Stimulated activated CD4-positive, alpha-beta T cell treated with anti-CD3 and anti-CD28 coated beads, Interleukin-15, amount 100 ng/mL, for 48 hours (primary cell): Measurements from ENCODE around the gene MVB12B.

Source experiments
- DNase-seq, 2 donors: peaks; one replicate each; pipeline ENCODE4 v3.0.0-alpha.2; 2020; ENCODE audit warnings: low read depth in 2 of 2

MVB12B gene

DNA sequence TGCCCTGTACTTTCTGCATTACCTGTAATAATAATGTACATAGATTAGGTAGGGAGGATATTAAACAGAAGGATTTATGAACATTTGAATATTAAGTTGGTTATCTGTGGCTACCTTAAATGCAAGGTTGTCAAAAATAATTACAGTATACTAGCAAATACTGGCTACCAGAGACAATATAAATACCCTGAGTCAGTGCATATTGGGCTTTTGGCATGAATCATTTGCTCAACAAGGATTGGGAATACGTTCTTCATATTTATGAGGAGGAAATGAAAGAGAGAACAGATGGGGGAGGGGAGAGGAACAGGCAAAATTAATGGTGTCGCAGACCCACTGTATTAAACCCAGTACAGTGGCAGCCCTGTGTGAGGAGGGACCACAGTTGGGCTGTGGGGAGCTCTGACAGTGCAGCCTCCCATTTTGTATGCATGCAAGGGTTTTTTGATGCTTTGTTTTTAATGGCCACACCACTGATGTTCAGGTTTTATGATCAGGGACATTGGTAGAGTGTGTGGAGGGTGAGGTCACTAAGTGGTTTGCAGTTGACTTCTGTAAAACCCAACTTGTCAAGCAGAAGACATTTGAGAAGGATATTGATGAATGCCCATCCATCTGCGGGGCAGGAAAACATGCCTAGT lies 56.9 kb downstream of the MVB12B start:
- no peak for DNase-seq

DNA sequence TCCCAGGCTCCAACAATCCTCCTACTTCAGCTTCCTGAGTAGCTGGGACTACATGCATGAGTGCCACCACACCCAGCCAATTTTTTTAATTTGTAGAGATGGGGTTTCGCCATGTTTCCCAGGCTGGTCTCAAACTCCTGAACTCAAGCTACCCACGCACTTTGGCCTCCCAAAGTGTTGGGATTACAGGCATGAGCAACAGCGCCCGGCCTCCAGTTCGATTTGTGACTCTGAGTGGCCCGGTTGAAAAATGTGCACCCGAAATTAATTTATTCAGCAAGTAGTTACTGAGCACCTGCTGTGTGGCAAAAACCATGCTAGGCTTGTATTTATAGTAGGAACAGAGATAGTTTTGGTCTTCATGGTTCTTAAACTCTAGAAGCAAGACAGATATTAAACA lies 58.3 kb downstream of the MVB12B start:
- no peak for DNase-seq

DNA sequence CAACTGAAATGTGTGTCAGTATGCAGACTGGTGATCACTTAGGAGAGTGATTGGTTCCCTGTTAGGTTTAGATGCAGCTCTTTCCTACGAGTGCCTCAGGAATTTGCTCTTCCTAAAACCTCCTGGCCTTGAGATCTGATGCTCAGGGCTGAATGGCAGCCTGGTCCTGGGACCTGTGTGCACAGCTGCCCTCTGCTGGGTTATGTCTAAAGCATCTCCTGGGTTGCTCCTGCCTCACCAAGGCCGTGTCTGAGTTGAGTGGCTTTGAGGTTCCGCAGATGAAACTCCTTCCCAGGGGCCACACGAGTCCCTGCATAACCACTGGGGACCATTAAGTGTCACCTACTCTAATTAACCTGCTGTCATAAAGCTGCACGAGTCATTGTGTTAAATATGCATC lies 59.5 kb downstream of the MVB12B start:
- no peak for DNase-seq

DNA sequence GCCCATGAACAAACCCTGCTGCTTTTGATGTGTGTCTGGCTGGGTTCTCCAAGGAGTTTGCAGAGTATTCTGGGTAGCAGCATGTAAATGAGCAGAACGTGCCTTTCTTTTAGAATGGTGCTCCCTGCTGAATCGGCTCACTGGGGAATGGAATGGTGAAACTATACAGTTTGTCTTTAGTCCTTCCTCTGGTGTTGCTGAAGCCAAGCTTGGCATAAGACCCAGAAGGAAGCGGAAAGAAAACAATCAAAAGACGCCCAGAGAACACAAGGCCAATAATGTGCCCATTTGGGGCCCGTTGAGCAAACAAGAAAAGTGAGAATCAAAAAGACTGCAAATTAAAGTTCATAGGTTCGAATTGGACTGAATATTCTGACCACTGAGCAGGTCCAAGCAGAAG lies 60.1 kb downstream of the MVB12B start:
- no peak for DNase-seq

DNA sequence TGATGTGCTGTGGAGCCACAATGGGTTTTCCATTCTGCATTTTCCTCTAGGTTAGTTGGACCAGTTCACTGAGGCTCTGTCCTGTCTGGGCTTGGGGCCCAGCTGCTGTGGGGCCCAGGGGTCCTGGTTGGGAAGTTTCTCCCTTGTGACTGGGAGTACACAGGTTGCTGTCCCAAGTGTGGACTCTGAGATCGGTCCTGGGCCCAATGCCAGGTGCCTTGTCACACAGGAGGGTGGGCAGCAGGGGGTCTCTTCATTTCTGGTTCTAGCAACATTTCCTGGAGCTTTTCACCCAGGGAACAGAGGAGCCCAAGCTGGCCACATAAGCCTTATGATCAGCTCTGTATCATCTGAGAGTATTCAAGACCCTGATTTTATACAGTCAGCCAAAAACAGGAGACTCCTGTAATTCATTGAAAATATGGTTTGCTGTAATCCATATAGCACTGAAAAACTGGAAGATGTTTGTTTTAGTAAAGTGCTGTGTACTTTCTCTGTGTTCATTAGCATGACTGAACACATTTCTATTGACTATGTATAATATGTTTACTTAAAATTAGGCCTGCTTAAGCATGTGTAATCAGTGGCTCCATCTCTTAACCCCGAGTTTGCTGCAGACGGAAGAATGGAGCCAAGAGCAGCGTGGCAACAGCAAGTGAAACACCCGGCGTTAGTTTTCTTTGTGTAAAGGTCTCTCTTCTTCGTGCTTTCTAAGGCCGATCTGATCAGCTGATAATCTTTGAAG lies 62.5 kb downstream of the MVB12B start:
- no peak for DNase-seq

DNA sequence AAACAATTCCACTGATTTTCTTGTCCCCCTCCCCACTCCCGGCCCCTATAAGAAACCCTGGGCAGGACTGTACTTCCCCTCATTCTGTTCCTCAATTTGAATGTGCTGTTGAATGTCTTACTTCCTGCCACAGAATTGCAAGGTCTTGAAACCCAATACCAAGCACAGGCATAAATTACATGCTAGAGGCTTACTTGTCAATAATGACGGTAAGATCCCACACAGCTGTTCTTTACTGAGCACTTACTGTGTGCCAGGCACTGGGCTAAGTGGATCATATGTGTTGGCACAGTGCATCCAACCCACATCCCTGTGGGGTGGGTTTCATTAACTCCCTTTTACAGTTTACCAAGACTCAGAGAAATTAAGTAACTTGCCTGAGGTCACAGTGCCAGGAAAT lies 63.4 kb downstream of the MVB12B start:
- no peak for DNase-seq

DNA sequence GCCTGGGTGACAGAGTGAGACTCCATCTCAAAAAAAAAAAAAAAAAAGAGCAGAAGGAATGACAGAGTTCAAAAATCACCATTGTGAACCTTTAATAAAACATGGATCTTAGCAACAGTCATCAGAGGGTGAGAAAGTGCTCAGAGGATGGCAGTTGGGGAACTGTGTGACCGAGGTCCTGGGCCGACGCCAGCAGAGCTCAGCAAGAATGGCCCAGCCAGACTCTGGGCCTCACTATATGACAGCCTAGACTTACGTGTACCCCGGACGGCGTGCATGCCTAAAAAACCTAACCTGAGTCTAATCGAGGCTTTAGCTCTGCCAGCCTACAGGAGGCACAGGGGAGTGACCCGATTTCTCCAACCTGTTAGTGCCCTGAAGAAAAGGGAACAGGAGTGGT lies 64.3 kb downstream of the MVB12B start:
- no peak for DNase-seq

DNA sequence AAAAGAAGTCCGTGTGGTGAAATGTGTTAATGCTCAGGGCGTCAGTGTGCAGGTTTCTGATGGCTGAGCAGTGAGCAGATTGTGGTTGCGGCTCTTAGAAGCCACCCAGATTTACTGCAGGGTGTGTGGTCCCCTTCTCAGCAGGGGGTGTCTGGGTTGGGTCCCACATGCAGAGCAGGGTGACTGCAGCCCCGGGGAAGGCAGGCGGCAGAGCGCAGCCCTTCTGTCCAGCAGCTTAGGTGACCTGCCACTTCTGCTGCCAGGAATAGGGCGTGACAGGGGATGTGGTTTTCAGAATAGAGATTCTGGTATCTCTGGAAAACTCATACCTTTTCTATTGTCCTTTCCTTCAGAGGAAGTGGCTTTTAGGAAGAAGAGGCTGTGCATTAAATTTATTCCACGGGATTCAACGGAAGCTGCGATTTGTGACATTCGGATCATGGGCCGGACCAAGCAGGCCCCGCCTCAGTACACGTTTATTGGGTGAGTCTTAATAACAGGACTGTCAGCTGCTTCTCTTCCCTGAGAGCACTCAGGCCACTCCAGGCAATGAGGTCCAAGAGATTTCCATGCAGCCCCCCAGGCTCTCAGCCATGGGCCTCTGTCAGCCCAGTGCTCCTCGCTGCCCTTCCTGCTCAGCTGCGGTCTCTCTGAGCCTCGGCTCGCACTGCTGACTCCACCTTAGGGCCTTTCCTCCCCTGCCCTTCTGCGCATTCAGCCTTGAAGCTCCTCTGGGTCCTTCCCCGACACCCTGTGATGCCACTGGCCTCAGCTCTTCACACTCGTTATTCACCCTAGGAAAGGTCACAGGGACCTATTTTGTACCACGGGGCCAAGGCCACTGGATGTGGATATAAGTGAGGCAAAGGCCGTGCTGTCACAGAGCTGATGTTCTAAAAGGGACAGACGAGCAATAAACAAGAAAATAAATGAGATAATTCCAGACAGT lies 65.4 kb downstream of the MVB12B start:
- no peak for DNase-seq

DNA sequence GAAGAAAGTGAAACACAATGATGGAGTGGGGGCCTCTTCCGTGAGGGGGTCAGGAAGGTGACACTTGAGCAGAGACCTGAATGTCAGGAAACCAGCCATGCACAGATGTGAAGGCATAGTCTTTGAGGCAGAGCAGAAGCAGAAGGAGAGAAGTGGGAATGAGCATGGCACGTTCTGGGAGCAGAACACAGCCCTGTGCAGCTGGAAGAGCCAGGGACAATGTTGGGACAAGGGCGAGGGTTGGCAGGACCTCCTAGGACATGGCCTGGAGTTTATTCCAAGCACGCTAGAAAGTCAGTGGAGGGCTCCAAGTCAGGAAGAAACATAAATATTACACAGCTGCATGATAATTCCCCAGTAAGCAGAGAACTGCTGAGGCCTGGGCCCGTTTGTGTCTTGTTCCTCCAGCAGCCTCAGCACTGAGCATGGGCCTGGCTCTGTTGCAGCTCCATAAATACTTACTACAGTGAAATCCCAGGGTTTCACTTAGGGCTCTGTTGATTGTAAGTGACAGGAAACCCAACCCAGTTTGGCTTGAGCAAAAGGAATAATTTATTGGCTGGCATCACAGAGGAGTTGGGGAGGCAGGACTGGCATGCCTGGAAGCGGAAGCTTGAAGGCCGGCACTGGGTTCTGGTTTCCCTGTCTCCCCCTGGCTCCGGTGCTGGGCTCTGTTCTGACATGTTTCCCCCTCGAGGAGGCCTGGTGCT lies 66.2 kb downstream of the MVB12B start:
- no peak for DNase-seq

DNA sequence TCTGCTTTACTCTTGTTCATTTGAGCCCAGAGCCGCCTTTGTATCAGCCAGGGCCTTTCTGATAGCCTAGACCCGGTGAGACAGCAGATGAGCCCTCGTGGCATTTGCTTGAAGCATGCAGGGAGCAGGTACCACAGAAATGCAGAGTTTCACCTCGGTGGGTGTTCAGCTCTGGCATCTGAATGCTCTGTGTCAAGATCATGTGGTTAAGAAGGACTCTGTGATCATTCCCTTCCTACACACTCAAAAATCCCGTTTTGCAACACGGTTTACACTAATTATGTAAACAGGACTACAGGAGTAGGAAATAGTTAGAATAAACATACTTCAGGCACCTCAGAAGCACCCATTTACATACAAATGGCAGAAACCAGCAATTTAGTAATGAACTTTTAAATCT lies 67.2 kb downstream of the MVB12B start:
- no peak for DNase-seq

DNA sequence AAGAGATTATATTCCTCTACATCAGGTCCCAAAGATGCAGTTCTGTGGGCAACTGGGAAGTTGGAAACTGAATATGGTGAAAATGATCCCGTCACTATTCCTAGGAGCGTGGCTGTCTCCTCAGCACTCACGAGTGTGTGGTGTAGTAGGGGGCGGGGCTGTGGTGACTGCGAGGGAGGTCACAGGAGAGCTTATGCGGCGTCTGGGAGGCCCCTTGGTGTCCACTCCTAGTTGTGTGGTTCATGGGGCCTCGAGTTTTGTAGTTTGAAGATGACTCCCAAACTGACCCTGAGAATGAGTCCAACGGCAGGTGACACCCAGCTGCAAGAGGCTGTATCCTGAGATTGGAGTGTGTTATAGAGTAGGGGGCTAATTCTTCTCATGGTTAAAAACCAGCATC lies 68.2 kb downstream of the MVB12B start:
- DNase-seq = no peak

DNA sequence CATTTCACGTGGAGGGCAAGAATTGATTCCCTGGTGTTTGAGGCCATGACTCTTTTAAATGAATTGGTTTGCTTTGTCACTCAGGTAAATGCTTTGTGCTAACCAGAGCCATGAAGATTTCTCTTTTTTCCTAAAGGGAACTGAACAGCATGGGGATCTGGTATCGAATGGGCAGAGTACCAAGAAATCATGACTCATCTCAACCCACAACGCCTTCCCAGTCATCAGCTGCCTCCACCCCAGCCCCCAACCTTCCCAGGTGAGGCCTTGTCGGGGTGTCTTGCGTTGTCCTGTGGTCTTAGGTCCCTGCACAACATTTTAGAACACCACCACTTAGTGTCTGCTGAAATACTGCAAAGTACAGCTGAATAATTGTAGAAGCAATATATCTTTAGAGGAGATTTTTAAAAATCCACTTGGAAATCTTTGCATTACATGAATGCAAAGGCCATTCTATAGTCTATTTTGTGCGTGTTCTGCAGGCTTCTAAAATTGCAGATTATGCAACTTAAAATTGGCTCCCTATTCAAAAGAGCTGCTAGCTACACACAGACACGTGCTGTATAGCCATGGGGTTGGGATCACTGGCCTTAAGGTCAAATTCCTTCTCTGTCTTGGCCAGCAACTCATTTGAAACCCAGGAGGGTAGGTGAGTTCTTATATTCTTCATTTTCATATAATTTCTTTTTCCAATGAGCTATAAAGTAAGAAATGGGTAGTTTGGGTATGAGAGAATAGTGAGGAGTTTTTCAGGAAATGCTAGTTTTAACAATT lies 69.0 kb downstream of the MVB12B start:
- DNase-seq = no peak

DNA sequence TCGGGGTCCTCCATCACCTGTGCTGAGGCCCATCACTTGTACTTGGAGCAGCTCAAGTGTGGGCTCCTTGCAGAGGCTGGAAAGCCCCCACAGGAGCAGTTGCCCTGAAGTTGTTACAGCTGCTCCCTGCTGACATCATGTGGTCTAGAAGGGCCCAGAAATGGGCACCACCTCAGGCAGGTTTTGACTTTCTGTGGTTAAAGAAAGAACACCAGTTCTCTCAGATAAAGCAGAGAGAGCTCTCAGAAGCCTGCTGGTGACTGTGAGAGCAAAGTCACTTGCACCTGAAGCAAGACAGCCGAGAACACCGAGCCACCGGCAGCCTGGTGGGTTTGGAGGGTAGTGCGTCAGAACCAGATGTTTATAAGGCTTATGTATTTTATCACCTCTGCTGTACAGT lies 70.4 kb downstream of the MVB12B start:
- peak; percentile 51 to 59 for DNase-seq

DNA sequence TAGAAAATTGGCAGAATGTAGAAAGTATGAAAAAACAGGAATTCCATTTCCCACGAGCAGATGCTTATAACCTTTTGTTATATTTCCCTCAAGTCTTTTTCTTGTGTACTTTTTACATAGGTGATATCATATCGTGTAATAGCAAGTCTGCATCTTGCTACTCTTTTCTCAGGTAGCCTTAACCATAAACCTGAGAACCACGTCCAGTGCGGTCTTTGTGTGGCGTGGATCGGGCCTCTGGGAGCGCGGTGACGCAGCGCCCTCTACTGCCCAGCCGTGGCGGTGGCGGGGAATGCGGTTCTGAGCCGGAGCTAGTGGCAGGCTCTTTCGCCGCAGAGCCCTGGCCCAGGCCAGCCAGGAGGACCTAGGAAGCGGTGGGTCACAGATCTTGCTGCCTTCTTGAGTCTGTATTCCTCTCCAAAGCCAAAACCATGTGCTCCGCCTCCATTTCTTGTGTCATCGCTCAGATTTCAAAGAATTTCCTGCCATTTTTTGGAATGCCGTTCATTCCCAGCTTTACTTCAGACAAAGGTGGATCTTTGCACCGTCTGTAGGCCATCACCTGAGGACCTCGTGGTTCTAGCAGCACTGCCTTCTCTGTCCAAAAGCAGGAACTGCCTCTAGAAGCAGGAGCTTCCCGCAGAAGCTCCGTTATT lies 71.9 kb downstream of the MVB12B start:
- DNase-seq = peak; percentile 41 to 64

DNA sequence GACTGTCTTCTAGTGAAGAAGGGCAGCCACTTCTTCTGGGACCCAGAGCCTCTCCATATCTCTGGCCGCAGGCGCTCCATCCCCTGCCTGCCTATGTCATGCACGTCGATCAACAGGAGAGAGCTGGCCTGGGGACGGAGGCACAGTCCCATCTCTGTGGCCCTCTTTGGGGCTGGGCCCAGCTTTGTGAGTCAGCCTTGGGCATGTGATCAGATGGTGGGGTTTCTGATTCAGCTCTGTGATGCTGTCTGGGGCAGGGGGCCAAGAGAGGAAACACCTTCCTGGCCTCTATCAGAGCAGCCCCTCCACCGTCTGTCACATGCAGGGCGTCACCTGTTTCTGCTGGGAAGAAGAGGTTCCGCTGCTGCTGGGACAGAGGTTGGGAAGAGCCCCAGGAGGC lies 72.6 kb downstream of the MVB12B start:
- no peak for DNase-seq

DNA sequence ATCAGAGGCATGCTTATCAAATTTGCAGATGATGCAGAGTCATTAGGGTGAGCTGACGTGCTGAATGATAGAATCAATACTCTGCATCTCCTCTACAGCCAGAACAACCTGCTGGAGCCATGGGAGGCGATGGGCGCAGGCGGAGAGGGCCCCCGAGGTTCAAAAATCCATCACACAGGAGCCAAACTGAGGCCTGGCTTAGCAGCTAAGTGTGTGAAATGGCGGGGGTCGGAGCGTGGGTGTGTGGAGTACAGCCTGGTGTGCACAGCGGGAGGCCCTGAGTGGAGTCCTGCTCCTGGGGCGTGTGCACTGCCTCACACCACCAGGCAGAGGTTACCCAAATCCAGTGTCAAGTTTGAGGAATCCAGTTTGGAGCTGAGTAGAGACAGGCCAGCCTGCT lies 73.2 kb downstream of the MVB12B start:
- DNase-seq = no peak

DNA sequence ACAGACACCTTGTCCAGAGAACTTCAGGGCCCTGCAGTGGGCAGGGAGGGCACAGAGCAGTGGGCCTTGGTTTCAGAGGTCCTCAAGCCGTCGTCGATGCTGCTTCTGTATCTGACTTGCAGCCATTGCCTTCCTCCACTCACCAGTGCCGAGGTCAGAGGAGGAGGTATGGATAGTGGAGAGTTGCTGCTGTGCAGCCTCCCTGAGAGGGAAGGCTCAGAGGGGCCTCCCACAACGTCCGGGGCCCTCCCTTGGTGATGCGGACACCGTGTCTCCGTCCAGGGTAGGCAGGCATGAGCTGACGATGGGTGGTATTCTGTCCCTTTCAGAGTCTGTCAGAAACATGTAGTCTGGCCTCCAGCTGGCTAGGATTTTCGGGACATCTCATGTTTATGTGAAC lies 73.9 kb downstream of the MVB12B start:
- no peak for DNase-seq

DNA sequence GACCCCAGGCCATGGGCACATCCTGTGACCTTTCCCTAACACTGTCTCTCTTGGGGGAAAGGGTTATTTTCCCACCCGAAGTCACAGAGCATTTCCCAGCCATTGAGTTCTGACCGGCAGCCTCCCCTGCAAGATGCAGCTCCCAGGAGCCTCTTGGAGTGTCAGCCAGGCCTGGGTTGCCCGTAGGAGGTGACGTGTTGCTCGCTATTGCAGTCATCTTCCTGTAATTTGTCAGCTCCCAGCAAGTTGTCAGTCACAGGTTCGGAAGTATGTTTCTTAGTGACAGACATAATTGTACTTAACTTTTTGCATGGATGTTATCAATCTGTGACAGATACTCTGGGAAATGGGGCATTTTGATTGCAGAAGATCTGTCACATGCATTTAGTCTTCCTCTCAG lies 74.5 kb downstream of the MVB12B start:
- no peak for DNase-seq

DNA sequence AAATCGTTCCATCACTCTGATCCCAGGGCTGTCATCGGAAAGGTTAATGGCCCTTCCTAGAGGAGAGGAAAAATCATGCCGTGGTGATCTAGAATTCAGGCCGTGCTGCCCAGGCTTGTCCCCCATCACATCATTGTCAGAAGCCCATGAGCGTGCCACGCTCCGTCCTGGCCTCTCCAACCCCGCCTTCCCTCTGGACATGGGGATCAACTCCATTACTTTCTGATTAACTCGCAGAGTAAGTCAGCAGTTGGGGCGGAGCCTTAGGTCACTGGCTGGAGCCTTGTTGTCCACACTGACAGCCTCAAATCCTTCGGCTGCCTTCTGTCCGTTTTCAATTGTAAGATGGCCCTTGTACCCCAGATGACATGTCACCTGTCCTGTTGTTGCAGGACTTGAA lies 75.0 kb downstream of the MVB12B start:
- no peak for DNase-seq

DNA sequence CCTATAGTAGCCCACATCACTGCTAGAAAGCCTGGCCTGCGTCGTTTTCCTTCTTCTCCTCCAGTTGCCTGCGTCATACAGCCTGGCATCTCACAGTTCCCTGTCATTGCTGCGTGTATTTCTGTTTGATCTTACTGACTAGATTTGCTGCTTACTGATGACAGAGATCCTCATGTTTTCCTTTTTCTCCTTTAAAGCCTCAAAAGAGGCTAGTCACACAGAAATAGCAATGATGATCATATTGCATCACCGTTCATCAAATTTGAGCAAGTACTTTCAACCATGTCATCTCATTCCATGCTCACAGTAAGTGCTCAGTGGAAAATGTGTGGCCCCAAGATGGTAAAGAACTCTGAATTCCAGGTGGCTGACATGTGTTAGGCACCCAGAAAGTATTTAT lies 76.8 kb downstream of the MVB12B start:
- no peak for DNase-seq

DNA sequence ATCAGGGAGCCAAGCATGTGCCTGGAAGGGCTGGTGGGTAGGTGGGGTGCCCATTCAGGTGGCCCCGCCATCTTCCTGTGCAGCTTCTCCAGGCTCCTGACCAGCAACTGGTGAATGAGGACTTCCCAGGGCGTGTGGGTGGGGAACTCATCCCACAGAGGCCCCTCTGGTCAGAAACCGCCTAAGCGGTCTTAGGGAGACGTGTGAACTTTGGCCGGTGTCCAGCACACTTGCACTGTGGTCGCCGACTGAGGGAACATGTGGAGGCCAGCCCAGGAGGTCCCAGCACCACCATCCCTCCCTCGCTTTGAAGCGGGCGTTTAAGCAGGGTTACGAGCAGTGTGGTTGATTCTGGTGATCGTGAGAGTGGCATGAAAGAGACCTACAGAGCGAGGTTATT lies 77.8 kb downstream of the MVB12B start:
- no peak for DNase-seq
